Measurements from ENCODE around the gene TULP4.

TULP4 gene

DNA sequence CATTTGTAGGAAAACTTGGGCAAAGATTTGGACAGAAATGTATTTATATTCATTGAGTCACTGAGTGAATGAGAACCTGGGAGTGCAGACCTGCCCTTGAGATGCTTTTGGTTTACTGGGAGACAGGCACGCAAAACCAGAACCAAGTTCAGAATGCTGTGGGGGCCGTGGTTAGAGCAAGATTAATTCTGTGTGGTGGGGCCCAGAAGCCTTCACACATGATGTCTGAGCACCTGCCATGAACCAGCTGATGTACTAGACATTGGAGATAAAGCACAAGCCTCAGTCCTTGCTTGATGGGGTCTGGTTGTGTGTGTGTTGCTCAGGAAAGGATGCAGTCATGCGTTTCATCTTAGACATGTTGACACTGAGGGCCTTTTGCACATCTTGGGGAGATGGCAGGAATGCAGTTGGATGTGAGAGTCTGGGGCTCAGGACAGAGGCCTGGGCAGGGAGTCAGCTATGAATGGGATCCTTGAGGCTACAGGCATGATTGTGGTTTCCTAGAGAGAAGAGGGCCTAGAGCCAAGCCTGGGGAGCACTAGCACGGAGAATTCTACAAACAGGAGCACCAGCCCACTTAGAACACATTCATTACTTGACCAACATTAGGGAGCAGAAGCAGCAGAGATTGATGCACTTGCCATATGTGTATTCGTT, 133.3 kb downstream of the TULP4 start:
- TF ChIP-seq, protein P1, sequence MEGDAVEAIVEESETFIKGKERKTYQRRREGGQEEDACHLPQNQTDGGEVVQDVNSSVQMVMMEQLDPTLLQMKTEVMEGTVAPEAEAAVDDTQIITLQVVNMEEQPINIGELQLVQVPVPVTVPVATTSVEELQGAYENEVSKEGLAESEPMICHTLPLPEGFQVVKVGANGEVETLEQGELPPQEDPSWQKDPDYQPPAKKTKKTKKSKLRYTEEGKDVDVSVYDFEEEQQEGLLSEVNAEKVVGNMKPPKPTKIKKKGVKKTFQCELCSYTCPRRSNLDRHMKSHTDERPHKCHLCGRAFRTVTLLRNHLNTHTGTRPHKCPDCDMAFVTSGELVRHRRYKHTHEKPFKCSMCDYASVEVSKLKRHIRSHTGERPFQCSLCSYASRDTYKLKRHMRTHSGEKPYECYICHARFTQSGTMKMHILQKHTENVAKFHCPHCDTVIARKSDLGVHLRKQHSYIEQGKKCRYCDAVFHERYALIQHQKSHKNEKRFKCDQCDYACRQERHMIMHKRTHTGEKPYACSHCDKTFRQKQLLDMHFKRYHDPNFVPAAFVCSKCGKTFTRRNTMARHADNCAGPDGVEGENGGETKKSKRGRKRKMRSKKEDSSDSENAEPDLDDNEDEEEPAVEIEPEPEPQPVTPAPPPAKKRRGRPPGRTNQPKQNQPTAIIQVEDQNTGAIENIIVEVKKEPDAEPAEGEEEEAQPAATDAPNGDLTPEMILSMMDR (IDR thresholded peaks at IDR 0.05; ENCODE audit: low read depth, low read length), result no peak
- no peak overlapping the region for H3K4me3 ChIP-seq (ENCODE audit: low read depth, low read length)

- H3K4me3 ChIP-seq (ENCODE audit: low read depth, low read length), result no peak overlapping the region
- TF ChIP-seq, protein P1 (IDR thresholded peaks at IDR 0.05; ENCODE audit: low read depth, low read length), result no peak
Observed at GRCh38 chr6:158448856-158449255, 136.6 kb downstream of the TULP4 start.

- H3K4me3 ChIP-seq (ENCODE audit: low read depth, low read length), result no peak overlapping the region
- TF ChIP-seq, protein P1 (IDR thresholded peaks at IDR 0.05; ENCODE audit: low read depth, low read length), result no peak
Observed at GRCh38 chr6:158452191-158452590, 139.9 kb downstream of the TULP4 start.

GRCh38 chr6:158457131-158457530, 144.9 kb downstream of the TULP4 start:
- TF ChIP-seq, protein P1 (IDR thresholded peaks at IDR 0.05; ENCODE audit: low read depth, low read length), result no peak
- H3K4me3 ChIP-seq (ENCODE audit: low read depth, low read length), result no peak overlapping the region

- TF ChIP-seq, protein P1 (IDR thresholded peaks at IDR 0.05; ENCODE audit: low read depth, low read length), result no peak
- H3K4me3 ChIP-seq (ENCODE audit: low read depth, low read length), result no peak overlapping the region
Observed at GRCh38 chr6:158457616-158458278, 145.5 kb downstream of the TULP4 start.

GRCh38 chr6:158459726-158460125, 147.5 kb downstream of the TULP4 start:
- TF ChIP-seq, protein P1 (IDR thresholded peaks at IDR 0.05; ENCODE audit: low read depth, low read length), result no peak
- H3K4me3 ChIP-seq (ENCODE audit: low read depth, low read length), result no peak overlapping the region

GRCh38 chr6:158460602-158461169, 148.4 kb downstream of the TULP4 start:
- no peak overlapping the region for H3K4me3 ChIP-seq (ENCODE audit: low read depth, low read length)
- TF ChIP-seq, protein P1 (IDR thresholded peaks at IDR 0.05; ENCODE audit: low read depth, low read length), result no peak

All from WI38 (cell line).